Left colon (tissue), 2 donors: ENCODE measurements around the gene GLYATL1B. TPM values are rescaled to one million over a fixed set of nuclear protein-coding genes. Genes with fewer than 3 reads are reported as not detected.
A peak's percentile ranks its signal among the peaks of the same experiment; 100 is the strongest.
"Not testable (repeated sequence)": the region's sequence is repeated elsewhere in the genome, so short reads cannot be mapped to it uniquely, and the experiment has no call there.

Experiments used
- ATAC-seq: fragments of 200-7000 bp; cut with Tn5 transposase; one replicate; pipeline ENCODE4 v1.9.1; 2020; ENCODE audit warnings: mild to moderate bottlenecking, moderate library complexity
- DNase-seq, 2 donors: peaks; one replicate each; pipeline ENCODE4 v3.0.0-alpha.2; 2020
- intact Hi-C, 2 donors: fragments of 100-400 bp; cut with DNase I in 1 of 2; cut with micrococcal nuclease in 1 of 2; formaldehyde crosslinking; loops; one replicate each; pipeline versions ENCODE4 v1.11.2 to v1.14.0; 2022; cut with DNase I, micrococcal nuclease
- total RNA-seq, 2 donors: library from RNA; stranded (reverse); fragmentation: NEBNext Ultra II Directional; extraction: Animal tissue kit (Norgen Biotek cat#: 25700); gene quantifications; one replicate each; pipeline ENCODE4 v1.2.1, GENCODE V29; 2021
- donor health status: DM: no; HTN: no; CAD: no.
- donor health status: DM: yes; HTN: yes; CAD: no.

Gene GLYATL1B
- total RNA-seq, 2 donors from 2014 or later: not detected

DNA sequence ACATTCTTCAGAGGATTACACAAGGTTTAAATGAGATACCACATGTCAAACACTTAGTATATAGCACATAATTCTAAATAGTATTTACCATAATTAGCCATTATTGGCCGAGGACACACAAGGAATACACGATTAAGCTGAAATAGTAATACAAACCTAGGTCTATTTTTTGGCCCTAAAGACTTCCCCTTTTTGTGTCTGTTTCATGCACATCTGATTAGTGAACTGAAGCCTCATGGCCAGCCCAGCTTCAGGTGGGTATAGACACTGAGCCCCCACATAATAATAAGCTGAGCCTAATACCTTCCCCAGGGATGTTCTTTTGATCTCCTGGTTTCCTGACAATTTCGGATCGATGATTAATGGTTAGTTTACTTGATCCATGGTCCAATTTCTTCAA, 2.1 kb downstream of the GLYATL1B start:
- ATAC-seq (no peak), DNase-seq (no peak)
- intact Hi-C loops: no loop called here

DNA sequence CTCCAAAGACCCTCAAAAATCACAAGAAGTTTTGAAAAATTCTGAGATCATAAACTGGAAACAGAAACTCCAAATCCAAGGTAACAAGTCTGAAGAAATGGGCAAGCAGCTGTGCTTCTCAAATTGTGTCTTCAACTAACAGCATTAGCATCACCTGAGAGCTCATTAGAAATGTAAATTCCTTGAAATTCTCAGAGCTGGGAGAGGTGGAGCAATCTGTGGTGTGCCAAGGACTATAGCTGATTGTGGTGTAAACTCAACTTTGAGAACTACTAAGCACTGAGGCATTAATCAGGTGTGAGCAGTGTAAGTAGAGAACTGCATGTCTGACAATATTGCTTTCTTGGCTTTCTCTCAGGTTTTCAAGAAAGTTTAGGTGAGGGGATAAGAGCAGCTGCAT, 7.5 kb downstream of the GLYATL1B start:
- intact Hi-C loops: not testable (repeated sequence)

DNA sequence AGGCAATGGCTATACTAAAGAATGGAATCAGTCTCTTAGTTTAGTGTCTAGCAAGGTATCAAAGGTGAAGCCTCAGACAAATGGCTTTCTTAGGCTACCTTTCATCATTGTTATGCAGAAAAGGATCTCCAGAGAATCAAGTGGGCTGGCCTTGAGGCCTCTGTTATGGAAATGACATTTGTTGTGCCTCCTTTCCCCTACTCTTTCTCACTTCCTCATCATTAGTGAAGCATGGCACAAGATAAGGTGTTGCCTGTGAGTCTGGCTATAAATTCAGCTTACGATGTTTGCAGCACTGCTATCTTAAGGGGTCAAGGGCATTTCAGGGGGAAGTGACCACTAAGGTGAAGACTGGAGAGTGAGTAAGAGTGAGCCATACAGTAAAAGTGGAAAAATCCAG, 9.1 kb downstream of the GLYATL1B start:
- ATAC-seq, intact Hi-C loops, DNase-seq: not testable (repeated sequence)

More for the DNA sequence above, 7.5 kb downstream of the GLYATL1B start:
- DNase-seq, ATAC-seq: not testable (repeated sequence)

- ATAC-seq, intact Hi-C loops, DNase-seq: not testable (repeated sequence)
These were observed 10.0 kb downstream of the GLYATL1B start for GRCh38 chr11:59095972-59096575.

DNA sequence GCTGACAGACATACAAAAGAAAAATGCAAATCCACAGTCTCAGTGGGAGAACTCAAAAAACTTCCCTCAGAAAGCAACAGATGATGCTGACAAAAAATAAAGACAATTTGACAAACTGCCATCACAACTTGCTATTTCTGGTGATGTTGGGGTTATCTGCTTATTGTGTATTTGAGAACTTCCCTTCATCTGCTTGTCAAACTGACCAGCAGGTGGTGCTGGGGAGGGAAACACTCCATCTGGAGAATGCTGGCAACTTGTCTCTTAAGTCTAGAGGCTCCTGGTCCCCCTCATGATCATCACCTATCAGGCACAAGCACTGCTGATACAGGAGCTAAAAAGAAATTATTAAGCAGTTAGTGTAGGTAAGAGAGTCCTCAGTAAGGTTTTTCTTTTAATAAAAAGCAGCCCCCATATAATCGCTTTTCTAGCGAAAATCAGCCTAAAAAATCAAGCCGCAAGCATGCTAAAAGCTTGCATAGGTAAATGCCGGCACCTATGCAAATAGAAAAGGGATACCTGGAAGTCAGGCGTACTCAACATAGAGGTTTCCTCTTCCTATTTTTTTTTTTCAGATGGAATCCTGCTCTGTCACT, 11.1 kb downstream of the GLYATL1B start:
- intact Hi-C loops: no loop called here
- ATAC-seq: peak; percentile 73
- DNase-seq: peak in 1 of 2 donors; percentile 81

DNA sequence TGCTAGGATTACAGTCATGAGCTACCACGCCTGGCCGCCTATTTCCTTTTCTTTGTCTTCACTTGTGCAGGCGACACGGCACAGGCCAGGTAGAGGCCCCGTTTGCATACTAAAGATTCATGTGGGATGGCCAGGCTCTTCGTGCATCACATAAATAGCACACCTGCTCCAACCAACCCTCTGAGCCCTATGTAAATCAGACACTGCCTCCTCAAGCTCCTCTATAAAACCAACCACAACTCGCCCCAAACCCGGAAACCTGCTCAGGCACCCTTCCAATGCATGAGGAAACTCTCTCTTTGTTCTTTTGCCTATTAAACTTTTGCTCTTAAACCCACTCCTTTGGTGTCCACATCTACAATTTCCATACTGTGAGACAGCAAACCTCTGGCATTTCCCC, 11.8 kb downstream of the GLYATL1B start:
- ATAC-seq, DNase-seq, intact Hi-C loops: not testable (repeated sequence)

- intact Hi-C loops: no loop called here
- ATAC-seq (peak; percentile 60), DNase-seq (peak; percentile 61 to 75)
These were observed 16.2 kb downstream of the GLYATL1B start for GRCh38 chr11:59102259-59102765.

DNA sequence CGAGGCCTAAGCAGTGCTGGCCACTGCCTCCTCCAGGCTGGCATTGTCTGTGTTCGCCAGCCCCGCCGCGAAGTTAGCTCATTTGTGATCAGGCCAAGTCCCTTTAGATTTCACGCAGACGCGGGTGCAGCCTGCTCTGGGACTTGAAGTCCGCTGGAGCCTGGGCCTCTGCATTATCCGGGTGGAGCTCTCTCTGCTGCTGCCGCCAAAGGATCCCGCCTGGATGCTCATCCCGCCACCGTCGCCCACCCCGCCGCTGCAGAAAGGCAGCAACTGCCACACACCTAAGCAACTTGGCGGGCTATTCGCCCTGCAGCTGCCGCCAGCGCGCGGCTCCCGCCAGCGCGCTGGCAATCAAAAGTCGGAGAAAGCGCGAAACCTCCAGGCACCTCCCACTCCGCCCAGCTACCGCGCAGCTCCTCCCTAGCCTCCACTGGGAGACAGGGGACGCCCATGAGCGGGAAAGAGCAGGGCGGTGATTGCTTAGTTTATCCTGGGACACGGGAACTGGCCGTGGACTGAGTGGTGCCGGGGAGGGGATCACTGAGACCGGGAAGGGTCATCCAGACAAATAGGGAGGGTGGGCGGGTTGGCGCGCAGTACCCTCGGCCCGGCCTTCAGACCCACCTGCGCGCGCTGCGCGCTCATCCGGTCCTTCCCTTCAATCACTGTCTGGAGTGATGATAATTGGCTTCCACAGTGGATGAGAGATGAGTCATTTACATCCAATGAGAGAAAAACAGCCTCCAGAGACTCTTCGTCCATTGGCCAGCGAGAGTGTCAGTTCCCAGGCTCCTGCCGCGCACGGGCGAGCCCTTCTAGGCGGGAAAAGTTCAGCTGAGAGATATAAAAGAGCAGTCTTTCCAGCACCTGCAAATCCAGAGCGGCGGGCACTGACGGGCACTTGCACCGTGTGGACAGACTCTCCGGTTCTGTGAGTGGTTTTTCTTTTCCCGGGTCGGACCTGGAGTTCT, 20.5 kb downstream of the GLYATL1B start, which contains the start of gene FAM111B:
Gene FAM111B, plus strand, starts transcription at position 875 of the 974 bp plus-strand sequence. CDS start 2,389 bp downstream, outside the sequence.
- ATAC-seq (peak; percentile 95), DNase-seq (peak; percentile 85 to 92)
- intact Hi-C loops: no loop called here

DNA sequence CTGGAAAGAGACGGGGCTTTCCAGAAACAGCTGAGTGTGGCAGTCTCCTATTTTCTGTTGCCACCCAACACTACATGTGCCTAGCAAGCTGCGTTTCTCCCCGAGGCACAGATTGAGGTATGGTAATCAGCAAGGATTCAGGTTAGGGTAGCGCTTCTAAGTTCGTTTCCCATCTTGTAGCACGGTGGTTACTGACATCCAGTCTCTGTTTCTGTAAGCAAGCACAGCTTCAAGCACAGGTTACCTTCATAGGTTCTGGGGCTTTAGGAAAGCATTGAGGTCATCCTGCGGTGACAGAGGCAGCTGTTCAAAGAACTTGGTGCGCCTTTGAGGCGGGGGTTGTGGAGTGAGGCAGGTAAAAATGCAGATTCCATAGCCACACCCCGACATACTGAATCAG, 21.6 kb downstream of the GLYATL1B start:
- DNase-seq, ATAC-seq, intact Hi-C loops: not testable (repeated sequence)

DNA sequence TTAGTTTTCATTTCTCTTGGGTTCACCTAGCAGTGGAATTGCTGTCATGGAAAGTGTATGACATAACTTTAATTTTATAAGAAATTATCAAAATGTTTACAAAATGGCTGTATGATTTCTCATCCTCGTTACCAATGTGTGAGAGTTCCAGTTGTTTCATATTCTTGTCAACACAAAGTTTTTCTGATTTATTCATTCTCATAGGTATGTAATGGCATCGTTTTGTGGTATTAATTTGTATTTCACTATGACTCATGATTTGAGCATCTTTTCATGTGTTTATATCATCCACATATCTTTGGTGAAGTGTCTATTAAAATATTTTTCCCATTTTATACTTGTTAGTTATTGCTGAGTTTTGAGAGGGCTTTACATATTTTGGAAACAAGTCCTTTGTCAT, 26.4 kb downstream of the GLYATL1B start:
- ATAC-seq: no peak
- DNase-seq: no peak
- intact Hi-C loops: no loop called here

- intact Hi-C loops: no loop called here
- ATAC-seq: no peak
These were observed 28.2 kb downstream of the GLYATL1B start for GRCh38 chr11:59114344-59114743.

GRCh38 chr11:59115553-59115952, 29.4 kb downstream of the GLYATL1B start:
- DNase-seq: no peak
- intact Hi-C loops: no loop called here
- peak; percentile 94 for ATAC-seq

More at GRCh38 chr11:59114344-59114743, 28.2 kb downstream of the GLYATL1B start:
- no peak for DNase-seq

- no peak for DNase-seq
- intact Hi-C loops: no loop called here
- ATAC-seq: no peak
These were observed 31.7 kb downstream of the GLYATL1B start for GRCh38 chr11:59117774-59118173.

- intact Hi-C loops: no loop called here
- DNase-seq: no peak
- no peak for ATAC-seq
These were observed 33.7 kb downstream of the GLYATL1B start for GRCh38 chr11:59119826-59120225.

DNA sequence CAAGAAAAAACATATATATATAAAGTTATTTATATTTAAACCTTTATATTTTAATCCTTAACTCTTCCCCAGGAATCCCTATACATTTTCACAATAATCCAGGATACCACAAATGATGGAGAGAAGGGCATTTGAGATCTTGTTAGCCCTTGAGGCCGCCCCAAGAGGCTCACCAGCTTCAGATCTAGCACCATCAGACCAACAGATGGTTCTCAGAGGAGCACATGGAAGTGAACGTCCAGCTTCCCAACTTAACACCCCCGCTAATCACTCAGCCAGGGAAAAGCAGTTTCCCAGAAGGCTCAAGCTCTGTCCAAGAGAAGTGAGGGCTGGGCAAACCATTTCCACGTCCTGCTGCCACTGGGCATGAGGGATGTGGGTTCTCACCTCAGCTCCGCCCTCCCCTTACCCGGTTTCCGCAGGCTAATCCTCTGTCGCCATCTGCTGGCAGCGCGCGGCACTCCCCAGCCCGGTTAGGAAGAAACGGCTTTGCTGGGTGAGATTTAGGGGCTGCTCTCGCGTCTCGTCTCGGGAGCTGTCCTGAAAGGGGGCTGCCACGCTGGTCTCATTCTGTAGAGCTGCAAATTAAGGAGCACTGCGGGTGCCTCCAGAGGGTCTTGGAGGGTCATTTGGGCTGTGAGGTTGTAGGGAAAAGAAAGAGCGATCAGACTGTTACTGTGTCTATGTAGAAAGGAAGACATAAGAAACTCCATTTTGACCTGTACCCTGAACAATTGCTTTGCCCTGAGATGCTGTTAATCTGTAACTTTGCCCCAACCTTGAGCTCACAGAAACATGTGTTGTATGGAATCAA, 49.7 kb downstream of the GLYATL1B start:
- peak; percentile 66 to 89 for DNase-seq
- intact Hi-C loops: no loop called here
- ATAC-seq: peak; percentile 99

DNA sequence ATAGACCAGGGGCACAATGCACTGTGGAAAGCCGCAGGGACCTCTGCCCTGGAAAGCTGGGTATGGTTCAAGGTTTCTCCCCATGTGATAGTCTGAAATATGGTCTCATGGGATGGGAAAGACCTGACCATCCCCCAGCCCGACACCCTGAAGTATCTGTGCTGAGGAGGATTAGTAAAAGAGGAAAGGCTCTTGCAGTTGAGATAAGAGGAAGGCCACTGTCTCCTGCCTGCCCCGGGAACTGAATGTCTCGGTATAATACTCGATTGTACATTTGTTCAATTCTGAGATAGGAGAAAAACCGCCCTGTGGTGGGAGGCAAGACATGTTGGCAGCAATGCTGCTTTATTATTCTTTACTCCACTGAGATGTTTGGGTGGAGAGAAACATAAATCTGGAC, 50.4 kb downstream of the GLYATL1B start:
- intact Hi-C loops, DNase-seq, ATAC-seq: not testable (repeated sequence)

- no peak for DNase-seq
- intact Hi-C loops: no loop called here
- no peak for ATAC-seq
These were observed 51.1 kb downstream of the GLYATL1B start for GRCh38 chr11:59137190-59137589.

- ATAC-seq: no peak
- DNase-seq: no peak
- intact Hi-C loops: no loop called here
These were observed 52.5 kb downstream of the GLYATL1B start for GRCh38 chr11:59138643-59139042.
